Keratinocyte (primary cell): ENCODE data around the gene CCDC88B. TPM values are rescaled to one million over a fixed set of nuclear protein-coding genes. Genes with fewer than 3 reads are reported as not detected.
A peak's percentile ranks its signal among the peaks of the same experiment; 100 is the strongest.

Experiments
- DNase-seq: peaks from one replicate; pipeline ENCODE4 v3.0.0-alpha.2; 2011; ENCODE audit warnings: low read depth, missing footprints, low spot score
- FAIRE-seq: peaks from 2 replicates; lab custom pipeline; 2011; peaks lifted over from hg19 to GRCh38; lab: Jason Lieb, UNC
- H2AFZ ChIP-seq: 2 replicates; pipeline ENCODE4 v1.6.0; 2012; ENCODE audit warnings: low read length, control low read depth, inconsistent platforms; ENCODE audit not compliant: control insufficient read depth
- H3K27ac ChIP-seq: 2 replicates; pipeline ENCODE4 v1.5.1; 2011; ENCODE audit warnings: low read length; ENCODE audit not compliant: control insufficient read depth, insufficient read depth
- H3K27me3 ChIP-seq: 3 replicates; pipeline ENCODE4 v1.6.0; 2011; ENCODE audit warnings: low read length; ENCODE audit not compliant: control insufficient read depth, insufficient read depth; ENCODE audit errors: extremely low read depth
- H3K36me3 ChIP-seq, 2 experiments: 2 replicates in 1 of 2; 3 replicates in 1 of 2; pipeline ENCODE4 v1.5.1; 2011; ENCODE audit warnings: low read length in 2 of 2, mild to moderate bottlenecking in 1 of 2; ENCODE audit not compliant: control insufficient read depth in 2 of 2, insufficient read depth in 2 of 2; ENCODE audit errors: extremely low read depth in 1 of 2
- H3K4me1 ChIP-seq: 3 replicates; pipeline ENCODE4 v1.5.1; 2011; ENCODE audit warnings: low read length; ENCODE audit not compliant: control insufficient read depth, insufficient read depth; ENCODE audit errors: extremely low read depth
- H3K4me2 ChIP-seq: 3 replicates; pipeline ENCODE4 v1.6.0; 2011; ENCODE audit warnings: low read depth, low read length; ENCODE audit not compliant: control insufficient read depth, insufficient read depth; ENCODE audit errors: extremely low read depth
- H3K4me3 ChIP-seq, 3 experiments: fragments of 200-600 bp in 1 of 3; sonication (generic) in 1 of 3; 2 replicates in 2 of 3; 3 replicates in 1 of 3; pipeline ENCODE4 v1.5.1; 2011 to 2016; ENCODE audit warnings: low read length in 3 of 3, mild to moderate bottlenecking in 3 of 3, control low read depth in 2 of 3, inconsistent platforms in 1 of 3, low read depth in 1 of 3, mixed read lengths in 1 of 3, mixed run types in 1 of 3, moderate library complexity in 1 of 3; ENCODE audit not compliant: control insufficient read depth in 2 of 3, insufficient read depth in 2 of 3; ENCODE audit errors: extremely low read depth in 1 of 3
- H3K79me2 ChIP-seq: 2 replicates; pipeline ENCODE4 v1.6.0; 2012; ENCODE audit warnings: low read length; ENCODE audit not compliant: control insufficient read depth, insufficient read depth
- H3K9ac ChIP-seq: 3 replicates; pipeline ENCODE4 v1.6.0; 2011; ENCODE audit warnings: low read length; ENCODE audit not compliant: control insufficient read depth, insufficient read depth; ENCODE audit errors: extremely low read depth
- H3K9me1 ChIP-seq: 3 replicates; pipeline ENCODE4 v1.6.0; 2011; ENCODE audit warnings: low read length; ENCODE audit not compliant: control insufficient read depth, insufficient read depth; ENCODE audit errors: extremely low read depth
- H3K9me3 ChIP-seq: 2 replicates; pipeline ENCODE4 v1.5.1; 2012; ENCODE audit warnings: low read depth, low read length; ENCODE audit not compliant: control insufficient read depth
- H4K20me1 ChIP-seq: 3 replicates; pipeline ENCODE4 v1.6.0; 2011; ENCODE audit warnings: low read length; ENCODE audit not compliant: control insufficient read depth, insufficient read depth; ENCODE audit errors: extremely low read depth
- CTCF ChIP-seq, 3 experiments: IDR thresholded peaks in 1 of 3; conservative IDR thresholded peaks in 1 of 3; optimal IDR thresholded peaks in 1 of 3; 2 replicates in 2 of 3; 3 replicates in 1 of 3; pipeline versions ENCODE3 to v1.5.1; 2011; ENCODE audit warnings: low read length in 3 of 3, mild to moderate bottlenecking in 3 of 3, moderate library complexity in 2 of 3, control low read depth in 1 of 3, inconsistent platforms in 1 of 3; ENCODE audit not compliant: insufficient read depth in 2 of 3; ENCODE audit errors: extremely low read depth in 1 of 3
- EZH2 ChIP-seq: IDR thresholded peaks from one replicate; pipeline ENCODE4 v1.6.1; 2012; ENCODE audit warnings: inconsistent platforms, mild to moderate bottlenecking, low read length, moderate library complexity
- dilution Hi-C: fragments of 300-500 bp; cut with MboI; formaldehyde crosslinking; loops from one replicate; pipeline ENCODE4 v1.7.0; 2020; ENCODE audit warnings: low sequenced_read_pairs; ENCODE audit not compliant: extremely low pct_ligation_motif_present
- polyA plus RNA-seq, 5 experiments: library from polyadenylated mRNA; depleted of rRNA in 3 of 5; stranded (reverse) in 3 of 5; stranded (forward) in 1 of 5; unstranded in 1 of 5; fragments of >200 nt; gene quantifications; 1 replicate in 1 of 5; 2 replicates in 3 of 5; 3 replicates in 1 of 5; pipeline versions ENCODE4 v1.2.1 to v1.2.3, GENCODE V29; 2011 to 2012; ENCODE audit warnings: missing spikeins in 2 of 5, low read depth in 1 of 5, low replicate concordance in 1 of 5

The CCDC88B gene
- polyA plus RNA-seq, 1 donor (not counting 4 experiments of a cell fraction or from before 2014, with no cell fraction given), result 3.7 TPM

- Histone ChIP-seq H3K4me2 (peak overlapping the region; percentile 3), H3K4me3 (no peak overlapping the region), H3K36me3 (no peaks in the 10 kb centered on the region), H3K79me2 (no peaks in the 10 kb centered on the region), H2AFZ (no peak overlapping the region), H4K20me1 (no peaks in the 10 kb centered on the region), H3K4me1 (peaks cover 20% of the 10 kb centered on the region), H3K27me3 (no peaks in the 10 kb centered on the region), H3K9me3 (no peaks in the 10 kb centered on the region), H3K27ac (peak overlapping the region; percentile 81), H3K9ac (peak overlapping the region; percentile 9), H3K9me1 (no peaks in the 10 kb centered on the region)
- peak; percentile 99 for DNase-seq
- no peak for TF ChIP-seq CTCF (optimal IDR thresholded peaks at IDR 0.05 in 1 of 3, IDR thresholded peaks at IDR 0.05 in 1 of 3, conservative IDR thresholded peaks at IDR 0.05 in 1 of 3; ENCODE audit: extremely low read depth in 1 of 3, insufficient read depth in 2 of 3, low read length in 3 of 3)
- TF ChIP-seq EZH2, result no peak
- dilution Hi-C loops, result no loop called here
- FAIRE-seq, result peak; percentile 76
Measured at GRCh38 chr11:64334764-64335735, 5.0 kb upstream of the CCDC88B start.

GRCh38 chr11:64337538-64338249, 2.3 kb upstream of the CCDC88B start:
- no peak for FAIRE-seq
- no peaks in the 10 kb centered on the region for H3K9me3 ChIP-seq
- no peak for DNase-seq
- TF ChIP-seq EZH2 (no peak), CTCF (optimal IDR thresholded peaks at IDR 0.05 in 1 of 3, IDR thresholded peaks at IDR 0.05 in 1 of 3, conservative IDR thresholded peaks at IDR 0.05 in 1 of 3; ENCODE audit: extremely low read depth in 1 of 3, insufficient read depth in 2 of 3, low read length in 3 of 3) (no peak)
- H3K9me1 ChIP-seq, result no peaks in the 10 kb centered on the region
- no peaks in the 10 kb centered on the region for H3K27me3 ChIP-seq
- H3K9ac ChIP-seq, result no peak overlapping the region
- no peak overlapping the region for H2AFZ ChIP-seq
- dilution Hi-C loops, result no loop called here
- no peak overlapping the region for H3K4me2 ChIP-seq
- H3K4me3 ChIP-seq, result no peak overlapping the region
- no peak overlapping the region for H3K27ac ChIP-seq
- no peaks in the 10 kb centered on the region for H3K36me3 ChIP-seq
- H3K79me2 ChIP-seq, result no peaks in the 10 kb centered on the region
- H4K20me1 ChIP-seq, result no peaks in the 10 kb centered on the region
- H3K4me1 ChIP-seq, result peaks cover 11% of the 10 kb centered on the region
